Gastroesophageal sphincter (tissue), 3 donors: ENCODE results near the gene ATP6V0A1.

Experiments
- CTCF ChIP-seq, 4 experiments: fragments of 200-600 bp in 2 of 4; fragments of 450-650 bp in 2 of 4; sonication (generic) in 1 of 4; IDR thresholded peaks; one replicate each; pipeline ENCODE4 v1.5.1; 2017 to 2019; ENCODE audit warnings: antibody characterized with exemption in 4 of 4, mild to moderate bottlenecking in 2 of 4, moderate library complexity in 2 of 4
- POLR2A ChIP-seq, 2 donors: fragments of 450-650 bp; IDR thresholded peaks; one replicate each; pipeline ENCODE4 v1.6.1; 2017; ENCODE audit warnings: antibody characterized with exemption in 2 of 2, mild to moderate bottlenecking in 2 of 2, moderate library complexity in 1 of 2

- TF ChIP-seq POLR2A (IDR thresholded peaks at IDR 0.05), result no peak
- TF ChIP-seq CTCF (IDR thresholded peaks at IDR 0.05), result no peak
Observed at GRCh38 chr17:42560246-42560645, 101.6 kb downstream of the ATP6V0A1 start.
